ENCODE data around the gene NEURL1. TPM values are rescaled to one million over a fixed set of nuclear protein-coding genes. Genes with fewer than 3 reads are reported as not detected.

Gene NEURL1
- total RNA-seq, 3 donors from 2014 or later (not counting 1 experiment from before 2014, with no cell fraction given), result 0.95 to 8.5 (median 1.5) TPM

DNA sequence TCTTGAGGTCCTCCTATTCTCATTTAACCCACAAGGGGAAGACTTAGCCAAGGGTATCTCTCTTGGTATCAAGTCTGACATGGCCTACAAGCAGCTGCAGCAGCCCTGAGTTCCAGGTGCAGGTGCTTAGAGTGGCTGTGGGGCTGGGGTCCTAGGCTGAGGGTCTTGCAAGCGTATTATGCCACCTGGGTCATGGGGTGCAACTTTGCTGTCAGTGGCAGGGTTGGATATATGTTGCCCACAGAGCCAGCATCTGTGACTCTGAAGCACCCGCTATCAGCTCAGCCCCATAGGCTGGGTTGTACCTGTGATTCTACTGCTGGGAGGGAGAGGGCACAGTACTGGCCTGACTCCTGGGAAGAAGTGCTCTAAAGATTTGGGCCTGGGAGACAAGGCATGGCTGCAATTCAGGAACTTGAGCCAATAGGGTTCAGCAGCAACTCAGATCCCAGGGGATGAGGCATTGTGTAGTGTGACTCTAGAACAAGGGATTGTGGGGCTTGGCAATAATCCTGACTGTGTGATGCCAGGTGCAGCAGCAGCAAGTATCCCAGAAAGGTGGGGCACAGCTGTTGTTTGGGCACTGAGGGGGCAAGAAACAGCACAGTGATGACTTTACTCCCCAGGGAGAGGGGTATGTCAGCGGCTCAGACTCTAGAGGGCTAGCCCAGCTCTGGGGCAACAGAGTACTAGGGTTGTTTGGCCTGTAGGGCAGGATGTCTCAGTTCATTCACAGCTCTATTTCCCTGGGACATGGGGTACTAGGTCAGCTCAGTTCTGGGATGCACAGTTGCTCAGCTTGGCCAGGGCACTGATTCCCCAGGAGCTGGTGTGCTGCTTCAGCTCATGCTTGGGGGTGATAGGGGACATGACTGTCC is 41.4 kb downstream of the NEURL1 start:
- DNase-seq (no peak), ATAC-seq (no peak)
- H3K27me3 ChIP-seq (ENCODE audit: control insufficient read depth, insufficient read depth, low read length), result no peaks in the 10 kb centered on the region
- H3K36me3 ChIP-seq (ENCODE audit: control insufficient read depth, insufficient read depth, low read length), result no peaks in the 10 kb centered on the region
- peaks cover 4% of the 10 kb centered on the region for H3K9me3 ChIP-seq (ENCODE audit: control insufficient read depth, insufficient read depth, low read length)
- peaks cover 8% of the 10 kb centered on the region for H3K36me3 Mint-ChIP-seq
- H3K27me3 Mint-ChIP-seq (ENCODE audit: low read depth in 2 of 2), result peaks cover 14 to 23% of the 10 kb centered on the region in 2 donors
- H3K4me1 ChIP-seq (ENCODE audit: control insufficient read depth, insufficient read depth, low read length), result no peaks in the 10 kb centered on the region
- no peak overlapping the region for H3K4me3 ChIP-seq (ENCODE audit: low read length)
- H3K4me3 Mint-ChIP-seq, result no peak overlapping the region
- TF ChIP-seq, protein P1, sequence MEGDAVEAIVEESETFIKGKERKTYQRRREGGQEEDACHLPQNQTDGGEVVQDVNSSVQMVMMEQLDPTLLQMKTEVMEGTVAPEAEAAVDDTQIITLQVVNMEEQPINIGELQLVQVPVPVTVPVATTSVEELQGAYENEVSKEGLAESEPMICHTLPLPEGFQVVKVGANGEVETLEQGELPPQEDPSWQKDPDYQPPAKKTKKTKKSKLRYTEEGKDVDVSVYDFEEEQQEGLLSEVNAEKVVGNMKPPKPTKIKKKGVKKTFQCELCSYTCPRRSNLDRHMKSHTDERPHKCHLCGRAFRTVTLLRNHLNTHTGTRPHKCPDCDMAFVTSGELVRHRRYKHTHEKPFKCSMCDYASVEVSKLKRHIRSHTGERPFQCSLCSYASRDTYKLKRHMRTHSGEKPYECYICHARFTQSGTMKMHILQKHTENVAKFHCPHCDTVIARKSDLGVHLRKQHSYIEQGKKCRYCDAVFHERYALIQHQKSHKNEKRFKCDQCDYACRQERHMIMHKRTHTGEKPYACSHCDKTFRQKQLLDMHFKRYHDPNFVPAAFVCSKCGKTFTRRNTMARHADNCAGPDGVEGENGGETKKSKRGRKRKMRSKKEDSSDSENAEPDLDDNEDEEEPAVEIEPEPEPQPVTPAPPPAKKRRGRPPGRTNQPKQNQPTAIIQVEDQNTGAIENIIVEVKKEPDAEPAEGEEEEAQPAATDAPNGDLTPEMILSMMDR (IDR thresholded peaks at IDR 0.05), result no peak
- no peak overlapping the region for H3K27ac Mint-ChIP-seq
- H3K27ac ChIP-seq (ENCODE audit: low read length), result no peak overlapping the region
- no peaks in the 10 kb centered on the region for H3K4me1 Mint-ChIP-seq
- intact Hi-C loops (cut with micrococcal nuclease), result no loop called here
- H3K9me3 Mint-ChIP-seq, result peaks cover 3 to 4% of the 10 kb centered on the region in 2 donors
- 75% methylated on average over 3 of the region's 3 CpGs for WGBS (ENCODE audit: insufficient coverage)

- H3K4me1 Mint-ChIP-seq, result no peaks in the 10 kb centered on the region
- TF ChIP-seq, protein P1 (IDR thresholded peaks at IDR 0.05), result no peak
These were observed 42.1 kb downstream of the NEURL1 start for GRCh38 chr10:103535595-103535994.

GRCh38 chr10:103539751-103540150 is 46.2 kb downstream of the NEURL1 start:
- no peaks in the 10 kb centered on the region for H3K36me3 ChIP-seq (ENCODE audit: control insufficient read depth, insufficient read depth, low read length)
- intact Hi-C loops (cut with micrococcal nuclease), result no loop called here
- TF ChIP-seq, protein P1 (IDR thresholded peaks at IDR 0.05), result no peak

More at GRCh38 chr10:103535595-103535994, 42.1 kb downstream of the NEURL1 start:
- peaks cover 3 to 4% of the 10 kb centered on the region in 2 donors for H3K9me3 Mint-ChIP-seq
- no peak overlapping the region for H3K27ac ChIP-seq (ENCODE audit: low read length)
- H3K36me3 ChIP-seq (ENCODE audit: control insufficient read depth, insufficient read depth, low read length), result no peaks in the 10 kb centered on the region
- 94% methylated on average over 2 of the region's 2 CpGs for WGBS (ENCODE audit: insufficient coverage)
- H3K9me3 ChIP-seq (ENCODE audit: control insufficient read depth, insufficient read depth, low read length), result peaks cover 4% of the 10 kb centered on the region
- DNase-seq (no peak), ATAC-seq (no peak)
- no peak overlapping the region for H3K27ac Mint-ChIP-seq
- peaks cover 8% of the 10 kb centered on the region for H3K36me3 Mint-ChIP-seq
- no peaks in the 10 kb centered on the region for H3K27me3 ChIP-seq (ENCODE audit: control insufficient read depth, insufficient read depth, low read length)
- no peak overlapping the region for H3K4me3 ChIP-seq (ENCODE audit: low read length)
- intact Hi-C loops (cut with micrococcal nuclease), result no loop called here
- peaks cover 9 to 23% of the 10 kb centered on the region in 2 donors for H3K27me3 Mint-ChIP-seq (ENCODE audit: low read depth in 2 of 2)
- H3K4me1 ChIP-seq (ENCODE audit: control insufficient read depth, insufficient read depth, low read length), result no peaks in the 10 kb centered on the region
- no peak overlapping the region for H3K4me3 Mint-ChIP-seq

More at GRCh38 chr10:103539751-103540150, 46.2 kb downstream of the NEURL1 start:
- H3K4me1 Mint-ChIP-seq, result peaks cover 7 to 10% of the 10 kb centered on the region in 2 donors
- no peaks in the 10 kb centered on the region for H3K9me3 Mint-ChIP-seq
- Histone ChIP-seq H3K27me3 (ENCODE audit: control insufficient read depth, insufficient read depth, low read length) (no peaks in the 10 kb centered on the region), H3K27ac (ENCODE audit: low read length) (no peak overlapping the region), H3K4me3 (ENCODE audit: low read length) (no peak overlapping the region), H3K9me3 (ENCODE audit: control insufficient read depth, insufficient read depth, low read length) (no peaks in the 10 kb centered on the region), H3K4me1 (ENCODE audit: control insufficient read depth, insufficient read depth, low read length) (peaks cover 9% of the 10 kb centered on the region)
- H3K4me3 Mint-ChIP-seq, result no peak overlapping the region
- H3K27ac Mint-ChIP-seq, result no peak overlapping the region
- no peaks in the 10 kb centered on the region for H3K36me3 Mint-ChIP-seq
- ATAC-seq (no peak), DNase-seq (no peak)
- WGBS (ENCODE audit: insufficient coverage), result no CpG with 5 or more reads among the region's 1 CpG
- H3K27me3 Mint-ChIP-seq (ENCODE audit: low read depth in 2 of 2), result peaks cover 9 to 22% of the 10 kb centered on the region in 2 donors

All from natural killer cell (primary cell).